RWPE2 (cell line): ENCODE measurements around the gene FTO.
"Not testable (repeated sequence)": the region's sequence is repeated elsewhere in the genome, so short reads cannot be mapped to it uniquely, and the experiment has no call there.

Experiments
- ATAC-seq: fragments of 200-7000 bp; cut with Tn5 transposase; 3 replicates; pipeline ENCODE4 v1.9.1; 2021; ENCODE audit warnings: low read depth
- DNase-seq: peaks from one replicate; pipeline ENCODE4 v3.0.0-alpha.2; 2020; ENCODE audit warnings: low spot score
- H3K27ac ChIP-seq: fragments of 450-650 bp; 2 replicates; pipeline ENCODE4 v1.5.1; 2017; ENCODE audit warnings: mild to moderate bottlenecking; ENCODE audit not compliant: poor library complexity, severe bottlenecking
- H3K27me3 ChIP-seq: fragments of 250-450 bp; sonication (Bioruptor Pico); 2 replicates; pipeline ENCODE4 v1.5.1; 2021; ENCODE audit warnings: mild to moderate bottlenecking, moderate library complexity; ENCODE audit not compliant: insufficient read depth, poor library complexity, severe bottlenecking
- H3K36me3 ChIP-seq: fragments of 250-450 bp; sonication (Bioruptor Pico); 2 replicates; pipeline ENCODE4 v1.5.1; 2020; ENCODE audit warnings: low read depth, mild to moderate bottlenecking, moderate library complexity
- H3K4me1 ChIP-seq: fragments of 250-450 bp; sonication (Bioruptor Pico); 2 replicates; pipeline ENCODE4 v1.5.1; 2021; ENCODE audit warnings: mild to moderate bottlenecking, moderate library complexity; ENCODE audit not compliant: insufficient read depth, poor library complexity, severe bottlenecking
- H3K4me3 ChIP-seq: fragments of 250-450 bp; sonication (Bioruptor Pico); 2 replicates; pipeline ENCODE4 v1.5.1; 2021; ENCODE audit warnings: mild to moderate bottlenecking, moderate library complexity; ENCODE audit not compliant: severe bottlenecking
- H3K9me3 ChIP-seq: fragments of 250-450 bp; sonication (Bioruptor Pico); 2 replicates; pipeline ENCODE4 v1.5.1; 2021; ENCODE audit warnings: mild to moderate bottlenecking, moderate library complexity; ENCODE audit not compliant: severe bottlenecking
- CTCF ChIP-seq: fragments of 450-650 bp; IDR thresholded peaks from one replicate; pipeline ENCODE4 v1.5.1; 2017; ENCODE audit warnings: mild to moderate bottlenecking, moderate library complexity; ENCODE audit not compliant: poor library complexity, severe bottlenecking

FTO gene

GRCh38 chr16:54177052-54177861, 473.3 kb downstream of the FTO start:
- no peaks in the 10 kb centered on the region for H3K36me3 ChIP-seq
- no peak for TF ChIP-seq CTCF
- H3K4me3 ChIP-seq, result no peak overlapping the region
- H3K4me1 ChIP-seq, result no peaks in the 10 kb centered on the region
- H3K27me3 ChIP-seq, result peaks cover 6% of the 10 kb centered on the region
- DNase-seq (no peak), ATAC-seq (no peak)
- H3K27ac ChIP-seq, result no peak overlapping the region
- no peaks in the 10 kb centered on the region for H3K9me3 ChIP-seq

GRCh38 chr16:54177862-54178477, 474.0 kb downstream of the FTO start:
- Histone ChIP-seq H3K4me1 (no peaks in the 10 kb centered on the region), H3K9me3 (no peaks in the 10 kb centered on the region), H3K4me3 (no peak overlapping the region), H3K27me3 (no peaks in the 10 kb centered on the region), H3K27ac (no peak overlapping the region), H3K36me3 (no peaks in the 10 kb centered on the region)
- DNase-seq, result no peak
- no peak for ATAC-seq
- TF ChIP-seq CTCF, result no peak

GRCh38 chr16:54178478-54178976, 474.6 kb downstream of the FTO start:
- H3K36me3 ChIP-seq, result no peaks in the 10 kb centered on the region
- H3K27me3 ChIP-seq, result no peaks in the 10 kb centered on the region
- no peak for TF ChIP-seq CTCF
- no peak overlapping the region for H3K4me3 ChIP-seq
- no peak overlapping the region for H3K27ac ChIP-seq
- no peaks in the 10 kb centered on the region for H3K9me3 ChIP-seq
- DNase-seq (no peak), ATAC-seq (no peak)
- no peaks in the 10 kb centered on the region for H3K4me1 ChIP-seq

- Histone ChIP-seq H3K27me3 (no peaks in the 10 kb centered on the region), H3K36me3 (no peaks in the 10 kb centered on the region)
Measured at GRCh38 chr16:54180421-54181359, 476.7 kb downstream of the FTO start.

GRCh38 chr16:54181683-54182329, 477.9 kb downstream of the FTO start:
- H3K4me1 ChIP-seq, H3K9me3 ChIP-seq, DNase-seq, H3K4me3 ChIP-seq, H3K36me3 ChIP-seq, H3K27ac ChIP-seq, H3K27me3 ChIP-seq, ATAC-seq: not testable (repeated sequence)

More at GRCh38 chr16:54180421-54181359, 476.7 kb downstream of the FTO start:
- no peak for TF ChIP-seq CTCF
- DNase-seq (no peak), ATAC-seq (no peak)
- H3K9me3 ChIP-seq, result peaks cover 3% of the 10 kb centered on the region
- H3K27ac ChIP-seq, result no peak overlapping the region
- H3K4me1 ChIP-seq, result no peaks in the 10 kb centered on the region
- no peak overlapping the region for H3K4me3 ChIP-seq
